Measurements from ENCODE around the gene B4GALT6.

Gene B4GALT6

DNA sequence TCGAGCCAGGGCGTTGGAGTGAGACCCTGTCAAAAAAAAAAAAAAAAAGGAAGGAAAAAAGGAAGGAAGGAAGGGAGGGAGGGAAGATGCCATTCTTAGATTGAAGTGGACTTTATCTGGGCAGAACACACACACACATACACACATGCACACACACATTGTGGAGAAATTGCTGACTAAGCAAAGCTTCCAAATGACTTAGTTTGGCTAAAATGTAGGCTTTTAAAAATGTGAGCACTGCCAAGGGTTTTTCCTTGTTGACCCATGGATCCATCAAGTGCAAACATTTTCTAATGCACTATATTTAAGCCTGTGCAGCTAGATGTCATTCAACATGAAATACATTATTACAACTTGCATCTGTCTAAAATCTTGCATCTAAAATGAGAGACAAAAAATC lies 93.3 kb downstream of the B4GALT6 start:
- DNase-seq, result no peak

DNA sequence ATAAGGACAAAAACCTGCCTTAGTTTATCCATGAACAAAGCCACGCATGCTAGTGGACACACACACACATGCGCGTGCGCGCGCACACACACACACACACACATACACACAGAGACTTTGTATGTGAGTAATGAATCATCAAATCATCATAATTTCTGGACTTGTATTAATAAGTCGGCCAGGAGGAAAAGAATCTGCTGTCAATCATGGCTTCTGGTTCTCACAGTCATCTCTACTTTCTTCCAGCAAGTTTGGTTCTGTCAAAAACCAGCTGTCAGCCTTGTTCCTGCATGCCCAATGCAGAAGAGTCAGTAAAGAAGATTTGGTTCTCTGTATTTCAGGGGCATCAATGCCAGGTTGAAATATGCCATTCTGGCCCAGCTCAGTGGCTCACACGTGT lies 93.8 kb downstream of the B4GALT6 start:
- DNase-seq, result no peak

DNA sequence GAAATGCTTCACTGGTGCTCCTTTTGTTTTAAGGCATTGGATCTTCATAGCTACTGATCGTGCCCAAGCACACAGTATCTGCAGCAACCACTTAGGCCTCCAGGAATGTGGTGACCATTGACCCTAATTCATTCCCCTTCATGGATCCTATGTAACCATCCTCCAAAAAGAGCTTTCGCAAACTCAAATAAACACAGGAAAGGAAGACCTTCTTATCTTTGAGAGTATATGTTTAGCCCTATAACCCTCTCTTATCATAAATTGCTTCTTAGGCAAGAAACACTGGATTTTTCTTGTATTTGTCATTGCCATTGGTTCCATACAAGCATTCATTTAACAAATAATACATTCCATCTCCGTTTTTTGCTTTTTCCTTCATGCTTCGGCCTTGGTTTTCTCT lies 96.9 kb downstream of the B4GALT6 start:
- DNase-seq, result no peak

DNA sequence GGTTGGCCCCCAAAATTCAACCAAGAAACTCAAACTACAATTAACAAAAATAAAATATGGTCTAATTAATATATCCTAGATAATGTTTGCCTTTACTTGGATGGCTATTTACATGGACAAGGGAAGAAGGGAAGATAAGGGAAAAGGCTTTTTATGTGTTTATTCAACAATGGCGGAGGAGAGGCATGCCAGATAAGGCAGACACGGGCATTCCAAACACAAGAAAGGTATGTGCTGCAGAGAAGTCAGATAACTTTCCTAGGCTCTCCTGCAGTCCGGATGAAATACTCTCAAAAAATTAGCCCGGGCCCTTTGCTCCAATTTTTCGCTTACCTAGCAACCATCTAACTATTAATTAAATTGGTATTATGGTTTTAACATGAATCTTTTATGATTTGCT lies 97.8 kb downstream of the B4GALT6 start:
- DNase-seq, result no peak

DNA sequence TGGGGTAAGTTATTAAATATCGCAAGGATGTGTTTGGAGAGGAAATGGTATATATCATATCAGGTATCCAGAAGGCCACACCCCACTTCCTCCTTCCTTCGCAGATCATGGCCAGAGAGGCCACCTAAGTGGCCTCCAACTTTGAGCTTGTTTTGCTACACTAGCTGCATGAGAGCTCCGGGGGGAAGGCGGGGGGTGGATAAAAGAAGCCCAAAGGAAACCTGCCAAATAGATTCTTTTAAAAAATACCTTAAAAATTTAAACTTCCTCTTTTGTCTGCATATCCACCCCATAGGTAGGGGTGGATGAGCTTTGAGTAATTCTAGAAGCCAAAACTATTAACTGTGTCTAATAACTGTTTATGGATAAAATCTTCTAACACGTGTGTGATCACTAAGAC lies 98.4 kb downstream of the B4GALT6 start:
- no peak for DNase-seq

DNA sequence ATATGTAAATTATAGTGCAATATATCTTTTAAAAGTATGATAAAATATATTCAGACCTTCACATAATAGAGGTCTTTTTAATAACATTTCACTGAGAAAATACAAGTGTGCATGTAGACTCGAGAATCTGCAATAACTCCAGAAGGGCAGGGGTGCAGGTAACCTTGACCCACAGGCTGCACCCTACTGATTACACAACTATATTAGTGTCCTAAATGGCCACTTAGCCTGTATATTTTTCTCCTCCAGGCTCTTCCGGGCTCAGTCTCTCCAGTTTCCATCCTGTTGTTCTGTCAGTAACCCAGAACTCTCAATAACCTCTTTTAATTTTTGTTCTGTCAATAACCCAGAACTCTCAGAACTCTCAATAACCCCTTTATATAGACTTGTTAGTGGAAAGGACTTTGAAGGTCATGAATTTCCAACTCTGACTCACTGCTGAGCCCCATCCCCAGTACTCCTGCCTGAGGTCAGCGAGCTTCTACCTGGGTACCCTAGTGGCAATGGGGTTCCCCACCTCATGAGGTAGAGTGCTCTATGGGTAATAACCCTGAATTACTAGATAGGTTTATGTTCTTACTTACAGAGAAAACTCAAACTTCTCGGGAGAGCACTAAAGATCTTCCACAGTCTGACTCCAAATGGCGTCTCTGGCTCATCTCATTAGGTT lies 101.1 kb downstream of the B4GALT6 start:
- DNase-seq, result no peak

DNA sequence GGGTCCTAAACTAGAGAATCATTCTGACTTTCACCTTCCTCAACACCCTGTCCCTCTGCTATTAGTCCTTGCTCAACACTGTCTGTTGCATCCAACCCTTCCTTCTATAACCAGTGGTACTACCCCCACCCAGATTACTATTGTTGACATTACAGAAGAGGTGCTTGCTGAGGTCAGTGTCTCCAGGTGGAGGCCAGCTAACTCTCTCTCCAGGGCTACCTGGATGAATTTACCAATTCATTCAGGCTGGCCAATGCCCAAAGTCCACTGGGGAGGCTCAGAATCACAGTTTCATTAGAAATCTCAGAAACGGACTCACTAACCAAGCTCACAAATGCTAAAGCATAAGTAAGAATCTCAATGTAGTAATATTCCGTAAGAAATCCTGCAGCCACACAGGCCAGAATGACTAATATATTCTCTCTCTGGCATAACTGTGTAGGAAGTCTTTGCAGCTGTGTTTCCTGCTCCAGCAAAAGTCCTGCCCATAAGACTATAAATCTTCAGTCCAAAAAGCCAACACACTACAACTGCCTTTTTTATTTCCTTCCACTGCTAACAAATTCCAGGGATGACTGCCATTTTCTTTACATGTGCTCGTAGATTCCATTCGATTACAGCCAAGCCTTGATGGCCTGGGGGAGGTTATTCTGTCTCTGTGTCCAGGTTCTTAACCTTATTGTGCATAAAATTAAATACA lies 102.7 kb downstream of the B4GALT6 start:
- DNase-seq, result no peak

DNA sequence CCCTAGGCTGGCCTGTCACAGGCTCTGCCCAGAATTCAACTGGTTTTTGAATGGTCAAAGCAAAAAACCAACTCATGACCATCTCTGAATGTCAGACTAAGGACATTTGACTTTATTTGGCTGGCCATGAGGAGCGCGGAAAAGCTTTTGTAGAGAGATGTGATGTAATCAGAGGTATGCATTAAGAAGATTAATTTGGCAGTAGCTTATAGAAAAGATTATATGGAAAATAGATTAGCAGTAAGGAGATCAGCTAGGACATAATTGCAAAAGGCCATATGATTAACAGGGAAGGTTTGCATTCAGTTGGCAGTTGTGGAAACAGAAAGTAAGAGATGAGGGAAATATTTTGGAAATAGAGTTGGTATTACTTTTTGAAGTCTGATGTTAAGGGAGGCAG lies 105.0 kb downstream of the B4GALT6 start:
- no peak for DNase-seq

DNA sequence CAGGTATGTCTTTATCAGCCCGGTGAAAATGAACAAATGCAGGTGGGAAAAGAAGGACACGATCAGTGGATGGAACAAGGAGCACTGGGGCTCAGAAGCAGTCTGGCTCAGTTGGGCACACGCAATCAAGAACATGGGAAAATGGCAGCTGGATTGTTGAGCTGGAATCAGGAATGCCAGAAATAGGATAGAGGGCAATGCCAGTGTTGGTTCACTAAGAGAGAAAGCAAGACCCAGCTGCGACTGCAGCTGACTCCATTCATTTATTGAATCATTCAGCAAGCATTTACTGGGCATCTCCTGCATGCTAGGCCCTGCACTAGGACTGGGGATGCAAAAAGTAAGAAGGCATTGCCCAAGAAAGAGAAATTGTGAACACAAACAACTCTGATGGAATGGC lies 106.3 kb downstream of the B4GALT6 start:
- no peak for DNase-seq

DNA sequence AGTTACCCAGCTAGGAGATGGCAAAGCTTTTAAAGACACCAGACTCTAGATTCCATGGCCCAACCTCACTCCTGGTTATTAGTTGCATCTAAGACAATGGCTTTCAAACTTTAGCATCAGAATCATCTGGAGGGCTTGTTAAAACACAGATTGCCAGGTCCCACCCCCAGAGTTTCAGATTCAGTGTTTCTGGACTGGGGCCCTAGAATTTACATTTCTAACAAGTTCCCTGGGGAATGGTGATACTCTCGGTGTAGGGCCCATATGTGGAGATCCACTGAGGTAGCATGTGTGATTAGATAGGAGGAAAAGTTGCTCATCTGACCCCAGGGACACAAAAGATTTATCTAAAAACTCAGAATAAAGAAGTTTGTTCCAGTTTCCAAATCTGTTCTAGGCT lies 107.2 kb downstream of the B4GALT6 start:
- no peak for DNase-seq

DNA sequence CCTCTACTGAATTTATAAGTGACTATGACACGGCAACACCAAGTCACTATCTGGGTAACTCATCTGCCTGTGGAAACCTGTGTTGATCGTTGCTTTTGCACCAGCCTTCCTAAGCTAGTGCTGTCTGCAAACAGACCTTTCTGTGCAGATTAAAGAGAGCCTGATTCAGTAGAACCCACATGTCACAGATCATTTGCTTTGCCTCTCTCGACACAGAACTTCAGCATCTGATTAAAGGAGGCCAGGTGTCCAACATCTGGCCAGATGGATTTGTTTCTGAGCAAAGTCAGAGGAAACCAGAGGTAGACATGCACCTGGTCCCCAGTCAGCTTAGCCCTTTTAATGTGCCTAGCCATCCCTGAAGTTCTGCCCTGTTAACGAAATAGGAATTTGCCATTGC lies 107.7 kb downstream of the B4GALT6 start:
- no peak for DNase-seq

DNA sequence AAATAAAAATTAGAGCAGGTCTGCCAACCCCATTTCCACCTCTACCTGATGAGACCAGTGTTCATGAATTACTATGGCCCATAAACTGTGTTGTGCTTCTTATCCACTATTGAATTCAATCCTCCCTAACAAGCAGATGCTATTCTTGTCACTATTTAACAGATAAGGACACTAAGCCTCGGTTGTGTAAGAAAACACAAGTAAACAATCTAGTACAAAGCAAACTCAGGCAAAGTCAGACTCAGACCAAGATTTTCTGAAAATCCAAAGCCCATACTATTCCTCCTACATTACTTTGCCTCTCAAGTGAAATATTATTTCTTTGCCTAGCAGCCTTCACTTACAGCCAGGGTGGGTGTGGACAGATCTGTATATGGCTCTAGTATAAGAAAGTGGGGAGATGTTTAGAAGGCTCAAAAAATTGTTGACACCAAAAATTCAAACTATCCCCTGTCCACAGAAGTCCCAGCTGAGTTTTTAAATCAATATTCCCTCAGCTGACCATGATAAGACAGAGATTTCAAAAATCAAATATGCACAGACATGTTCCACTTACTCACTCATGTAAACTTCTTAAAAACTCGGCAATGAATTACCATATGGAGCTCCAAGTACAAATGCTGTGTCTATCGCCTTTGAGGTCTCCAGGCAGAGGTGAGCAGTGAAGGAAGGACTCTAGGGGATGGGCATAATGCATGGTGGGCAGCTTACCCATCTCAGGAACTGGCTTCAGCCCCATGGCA lies 108.7 kb downstream of the B4GALT6 start:
- DNase-seq, result no peak

DNA sequence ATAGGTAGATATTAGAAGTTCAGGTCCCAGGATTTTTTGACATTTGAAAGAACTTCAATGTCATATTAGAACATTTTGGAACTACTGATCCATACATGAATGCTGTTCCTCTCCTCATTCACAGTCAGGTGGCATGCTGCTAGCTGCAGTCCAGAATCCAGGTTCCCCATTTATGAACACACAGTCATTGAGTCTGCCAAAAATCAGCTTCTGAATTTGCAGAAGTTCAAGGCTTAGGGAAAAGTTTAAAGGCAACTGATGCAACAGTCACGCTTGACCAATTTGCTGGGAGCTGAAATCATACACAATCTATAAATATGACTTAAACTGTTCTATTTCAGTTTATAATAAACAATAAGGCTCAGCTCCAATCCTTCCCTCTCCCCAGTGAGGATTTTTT lies 110.0 kb downstream of the B4GALT6 start:
- DNase-seq, result no peak
